GM18873 (cell line): ENCODE data around the gene COL11A1.
"Not testable (repeated sequence)": the region's sequence is repeated elsewhere in the genome, so short reads cannot be mapped to it uniquely, and the experiment has no call there.

Source experiments
- ATAC-seq: cut with Tn5 transposase; IDR thresholded peaks from one replicate; pipeline ENCODE4 v1.9.1; 2021; ENCODE audit warnings: mild to moderate bottlenecking, moderate library complexity, moderate number of reproducible peaks; ENCODE audit not compliant: unreplicated experiment, low FRiP score

The COL11A1 gene

DNA sequence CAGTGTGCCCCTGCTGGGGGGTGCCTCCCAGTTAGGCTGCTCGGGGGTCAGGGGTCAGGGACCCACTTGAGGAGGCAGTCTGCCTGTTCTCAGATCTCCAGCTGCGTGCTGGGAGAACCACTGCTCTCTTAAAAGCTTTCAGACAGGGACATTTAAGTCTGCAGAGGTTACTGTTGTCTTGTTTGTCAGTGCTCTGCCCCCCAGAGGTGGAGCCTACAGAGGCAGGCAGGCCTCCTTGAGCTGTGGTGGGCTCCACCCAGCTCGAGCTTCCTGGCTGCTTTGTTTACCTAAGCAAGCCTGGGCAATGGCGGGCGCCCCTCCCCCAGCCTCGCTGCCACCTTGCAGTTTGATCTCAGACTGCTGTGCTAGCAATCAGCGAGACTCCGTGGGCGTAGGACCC lies 175.0 kb downstream of the COL11A1 start:
- not testable (repeated sequence) for ATAC-seq

DNA sequence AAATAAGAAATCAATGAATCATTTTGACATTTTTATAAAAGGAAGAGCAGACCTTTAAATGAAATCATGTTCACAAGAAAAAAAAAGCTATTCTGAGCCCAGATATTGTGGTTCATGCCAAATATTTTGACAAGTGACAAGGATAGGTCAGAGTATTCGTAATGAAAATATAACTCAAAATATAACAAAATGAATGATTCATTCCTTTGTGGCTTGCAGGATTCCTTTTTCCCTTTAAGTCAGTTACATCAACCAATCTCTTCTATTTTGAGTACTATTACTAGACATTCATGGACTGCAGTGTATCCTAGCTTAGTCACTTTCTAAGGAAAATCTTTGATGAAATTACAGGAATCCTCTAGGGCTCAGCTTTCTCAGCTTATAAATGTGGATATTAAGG lies 188.7 kb downstream of the COL11A1 start:
- ATAC-seq = no peak

DNA sequence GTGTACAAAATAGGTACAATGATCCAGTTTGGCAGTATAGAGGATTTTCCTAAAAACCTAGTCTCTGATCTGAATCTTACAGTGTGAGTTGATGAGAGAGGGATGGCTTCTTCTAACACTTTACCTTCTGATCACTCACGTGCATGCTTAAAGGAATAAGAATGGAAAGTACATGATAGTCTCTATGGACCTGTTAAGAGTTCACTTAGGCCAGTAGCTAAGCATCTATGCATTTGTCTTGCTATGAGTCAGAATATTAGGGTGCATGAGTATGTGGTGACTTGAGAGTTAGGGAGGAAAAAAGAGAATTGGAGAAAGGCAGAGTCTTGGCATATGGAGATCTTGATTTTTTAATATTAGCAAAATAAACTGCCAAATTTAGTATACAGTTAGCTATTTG lies 206.3 kb downstream of the COL11A1 start:
- no peak for ATAC-seq

DNA sequence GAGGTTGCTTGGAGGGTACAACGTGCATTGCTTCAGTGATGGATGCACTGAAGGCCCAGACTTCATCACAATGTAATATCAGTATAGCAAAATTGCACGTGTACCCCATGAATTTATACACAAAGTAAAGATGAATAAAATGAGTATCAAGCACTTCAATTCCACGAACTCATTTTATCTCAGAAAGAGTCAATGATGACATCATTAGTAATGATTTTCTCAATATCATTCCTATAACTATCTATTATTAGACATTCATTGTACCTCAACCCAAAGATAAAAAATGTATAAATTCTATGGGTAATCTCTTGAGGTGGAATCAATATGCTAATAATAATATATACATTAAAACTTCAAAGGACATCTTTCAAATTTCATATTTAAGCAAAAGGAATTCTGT lies 208.4 kb downstream of the COL11A1 start:
- ATAC-seq = no peak

DNA sequence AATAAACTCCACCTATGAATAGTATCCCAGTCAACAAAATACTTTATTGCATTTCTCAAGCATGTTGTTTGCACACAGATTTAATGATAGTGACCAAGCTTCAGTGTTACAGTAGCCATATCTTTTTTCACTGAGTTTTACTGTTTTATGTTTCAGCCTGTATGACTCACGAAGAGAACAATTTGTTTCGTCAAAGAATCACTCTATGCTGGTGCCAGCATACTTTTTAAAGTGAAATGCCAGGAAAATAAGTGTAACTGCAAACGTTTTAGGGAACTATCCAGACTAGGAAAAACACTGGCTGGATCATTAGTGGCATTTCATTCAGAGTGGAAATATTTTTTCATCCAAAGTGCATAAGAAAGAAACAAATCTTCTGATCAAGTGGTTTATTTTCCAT lies 210.8 kb downstream of the COL11A1 start:
- no peak for ATAC-seq

DNA sequence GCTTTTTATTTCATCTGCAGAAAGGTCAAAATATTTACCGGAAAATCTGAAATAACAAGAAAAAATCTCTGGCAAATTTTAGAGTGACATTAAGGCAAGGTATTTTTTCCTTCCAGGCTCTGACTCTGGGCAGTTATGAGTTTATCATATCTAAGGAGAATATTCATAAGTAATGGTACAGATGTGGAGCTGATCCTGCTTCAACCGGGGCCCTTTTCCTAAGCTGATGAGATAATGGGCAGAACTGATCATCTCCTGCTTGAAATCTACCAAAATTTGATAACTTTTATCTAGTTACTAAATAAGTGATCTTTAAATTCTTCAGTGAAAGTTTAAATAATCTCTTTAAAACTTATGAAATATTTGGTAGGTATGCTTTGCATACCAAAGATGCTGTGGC lies 211.6 kb downstream of the COL11A1 start:
- ATAC-seq = no peak

DNA sequence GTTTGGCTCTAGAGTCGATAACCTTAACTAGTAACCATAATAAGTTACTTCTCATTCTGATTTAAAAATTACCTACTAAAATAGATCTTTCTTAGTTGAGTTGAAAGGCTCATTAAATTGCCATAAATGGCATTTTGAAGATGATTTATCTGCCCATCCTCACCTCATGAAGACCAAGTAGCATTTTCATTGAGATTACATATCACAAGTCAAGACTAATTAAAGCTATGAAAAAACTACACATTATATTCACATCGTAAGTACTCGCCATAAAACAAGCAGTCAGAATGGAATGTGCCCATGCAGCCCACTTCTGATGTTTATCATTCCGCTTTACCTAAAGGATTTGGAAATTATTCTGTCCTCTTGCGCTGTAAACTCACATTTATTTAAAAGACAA lies 212.0 kb downstream of the COL11A1 start:
- no peak for ATAC-seq

DNA sequence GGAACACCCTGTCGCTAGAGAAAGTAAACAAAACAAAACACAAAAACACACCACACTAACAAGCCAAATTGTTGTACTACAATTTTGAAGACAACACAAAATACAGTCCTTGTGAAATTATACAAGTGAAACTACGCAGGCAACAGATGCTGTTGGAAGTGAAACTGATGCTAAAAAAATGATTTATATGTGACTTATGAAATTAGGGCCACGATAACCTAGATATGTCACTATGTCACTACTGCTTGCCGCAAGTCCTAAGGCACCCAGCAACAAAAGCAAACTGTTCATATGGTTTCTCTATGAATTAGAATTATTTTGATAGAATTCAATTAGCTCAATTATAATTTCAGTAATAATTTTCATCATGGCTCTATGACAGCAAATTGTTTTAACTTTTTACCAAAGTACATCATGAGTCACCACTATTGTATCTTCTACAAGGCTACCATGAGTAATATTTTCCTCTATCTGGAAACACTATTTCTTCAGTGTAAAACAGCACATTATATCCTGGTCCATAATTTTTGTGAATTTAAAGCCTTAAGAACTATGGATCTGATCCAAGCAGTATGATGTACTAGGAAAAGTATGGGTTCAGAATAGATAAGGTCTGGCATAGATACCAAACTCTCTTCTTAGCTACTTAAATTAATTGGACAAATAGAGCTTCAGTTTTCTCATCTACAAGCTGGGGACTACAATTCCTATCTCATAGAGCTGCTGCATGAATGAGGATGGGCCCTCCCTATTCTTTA lies 216.3 kb downstream of the COL11A1 start:
- no peak for ATAC-seq

DNA sequence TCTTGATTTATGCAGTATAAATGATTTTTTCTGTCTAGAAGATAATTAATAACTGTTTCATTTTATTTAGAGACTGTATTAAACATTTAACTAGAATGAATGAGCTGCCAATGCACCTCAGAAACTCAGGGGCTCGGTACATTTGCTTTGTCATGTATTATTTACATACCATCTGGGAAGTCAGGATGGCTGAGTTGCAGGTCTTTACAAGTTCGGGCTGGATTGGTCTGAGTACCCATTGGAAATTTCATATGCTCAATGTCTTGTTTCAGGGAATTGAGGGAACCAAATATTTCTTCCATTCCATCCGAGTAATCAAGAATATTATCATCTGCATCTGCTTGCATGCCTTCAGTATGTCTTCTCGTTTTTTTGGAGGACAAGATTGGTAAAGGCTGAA lies 221.7 kb downstream of the COL11A1 start:
- no peak for ATAC-seq

DNA sequence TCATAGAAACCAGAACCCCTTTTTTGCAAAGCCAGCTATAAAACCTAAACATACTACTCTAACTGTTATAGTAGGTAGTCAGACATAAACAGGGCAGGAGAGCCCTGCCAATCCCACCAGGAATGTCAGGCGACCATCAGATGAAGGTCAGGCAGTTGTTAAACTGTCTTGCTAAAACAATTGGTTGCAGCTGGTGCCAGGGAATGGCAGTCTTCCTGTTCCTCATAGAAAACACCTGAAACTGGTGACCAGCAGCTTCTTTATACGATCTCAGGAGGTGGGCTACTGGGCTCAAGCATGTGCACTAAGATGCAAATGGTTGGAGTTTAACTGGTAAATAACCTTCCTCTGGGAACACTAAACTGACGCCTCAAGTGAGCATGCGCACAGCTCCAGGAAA lies 224.1 kb downstream of the COL11A1 start:
- no peak for ATAC-seq

DNA sequence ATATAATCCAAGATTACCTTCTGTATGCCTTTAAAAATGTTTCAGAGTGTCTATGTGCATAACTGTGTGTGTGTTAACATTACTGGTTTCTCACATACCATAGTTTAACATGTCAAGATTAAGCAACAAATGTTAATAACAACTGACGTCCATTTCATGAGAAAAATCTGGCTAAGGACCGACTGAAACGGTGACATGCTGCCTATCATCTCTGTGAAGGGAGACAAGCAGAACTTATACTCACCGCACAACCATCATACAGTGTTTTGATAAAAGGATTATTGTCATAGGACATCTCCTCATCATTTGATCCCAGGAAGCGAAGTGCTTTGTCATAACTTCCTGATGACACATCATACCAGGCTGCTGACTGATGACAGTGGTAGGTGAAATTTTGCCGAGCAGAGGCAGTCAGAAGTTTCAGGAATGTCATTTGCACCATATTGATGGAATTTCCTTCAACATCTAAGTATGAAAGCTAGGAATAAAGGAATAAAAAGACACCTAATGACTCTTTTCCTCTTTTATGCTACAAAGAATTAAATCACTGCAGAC lies 228.8 kb downstream of the COL11A1 start:
- ATAC-seq = no peak

DNA sequence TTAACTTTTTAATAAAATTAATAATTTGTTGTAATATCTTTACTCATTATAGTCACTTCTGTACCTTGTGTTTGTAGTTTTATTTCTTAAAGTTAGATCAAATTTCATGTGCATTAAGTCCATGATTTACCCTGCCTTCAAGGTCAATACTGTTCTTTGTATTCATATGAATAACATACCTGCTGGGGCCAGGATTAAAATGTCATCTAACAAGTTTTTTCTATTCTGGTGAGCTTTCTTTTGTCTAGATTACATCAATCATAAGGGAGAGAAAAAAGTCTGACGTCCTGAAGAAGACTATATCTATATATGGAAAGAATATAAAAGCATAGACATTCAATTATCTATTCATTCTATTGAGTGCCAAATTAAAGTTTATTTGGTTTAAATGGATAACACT lies 232.6 kb downstream of the COL11A1 start:
- no peak for ATAC-seq

DNA sequence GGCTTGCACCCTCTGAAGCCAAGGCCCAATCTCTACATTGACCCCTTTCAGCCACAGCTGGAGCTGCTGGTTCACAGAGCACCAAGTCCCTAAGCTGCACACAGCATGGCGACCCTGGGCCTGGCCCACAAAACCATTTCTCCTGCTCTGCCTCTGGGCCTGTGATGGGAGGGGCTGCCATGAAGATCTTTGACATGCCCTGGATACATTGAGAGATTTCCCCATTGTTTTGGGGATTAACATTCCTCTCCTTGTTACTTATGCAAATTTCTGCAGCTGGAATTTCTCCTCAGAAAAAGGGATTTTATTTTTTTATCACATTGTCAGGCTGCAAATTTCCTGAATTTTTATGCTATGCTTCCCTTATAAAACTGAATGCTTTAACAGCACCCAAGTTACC lies 235.8 kb downstream of the COL11A1 start:
- ATAC-seq = no peak

DNA sequence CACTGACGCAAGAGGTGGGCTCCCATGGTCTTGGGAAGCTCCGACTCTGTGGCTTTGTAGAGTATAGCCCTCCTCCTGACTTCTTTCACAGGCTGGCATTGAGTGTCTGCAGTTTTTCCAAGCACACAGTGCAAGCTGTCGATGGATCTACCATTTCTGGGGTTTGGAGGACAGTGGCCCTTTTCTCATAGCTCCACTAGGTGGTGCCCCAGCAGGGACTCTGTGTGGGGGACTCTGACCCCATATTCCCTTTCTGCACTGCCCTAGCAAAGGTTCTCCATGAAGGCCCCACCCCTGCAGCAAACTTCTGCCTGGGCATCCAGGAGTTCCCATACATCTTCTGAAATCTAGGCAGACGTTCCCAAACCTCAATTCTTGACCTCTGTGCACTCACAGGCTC lies 236.2 kb downstream of the COL11A1 start:
- no peak for ATAC-seq

DNA sequence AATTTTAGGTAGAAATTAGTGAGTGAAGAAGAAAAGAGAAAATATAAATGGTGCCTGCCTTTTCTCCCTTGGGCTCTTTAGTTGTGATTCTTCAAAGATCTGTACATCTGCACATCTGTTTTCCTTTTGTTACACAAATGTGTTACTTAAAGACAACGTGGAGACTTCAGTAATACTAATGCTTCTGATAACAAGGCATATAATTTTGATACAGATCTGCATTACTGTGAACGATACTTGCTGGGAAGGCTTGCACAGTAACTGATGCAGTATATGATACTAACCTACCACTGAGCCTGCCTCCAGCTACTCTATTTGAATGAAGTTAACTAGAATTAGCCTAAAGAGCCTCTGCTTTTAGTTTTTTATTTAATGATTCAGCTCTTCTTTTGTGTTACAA lies 244.6 kb downstream of the COL11A1 start:
- ATAC-seq = no peak

DNA sequence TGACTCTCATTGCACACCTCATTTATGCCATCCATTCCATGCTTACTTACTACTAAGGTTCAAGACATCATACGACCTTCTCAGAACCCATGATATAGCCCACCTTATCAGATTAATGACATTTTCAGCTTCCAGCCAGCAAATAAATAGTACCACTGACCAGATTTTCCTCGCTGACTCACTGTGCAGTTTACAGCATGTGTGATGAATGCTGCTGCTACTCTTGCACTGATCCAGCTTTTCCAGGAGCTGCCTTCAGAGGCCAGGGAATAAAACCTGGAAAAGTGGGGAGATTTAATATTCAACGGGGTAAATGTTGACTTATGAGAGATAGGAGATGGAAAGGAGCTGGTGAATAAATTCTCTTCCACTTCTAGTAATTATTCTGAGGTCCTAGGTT lies 247.1 kb downstream of the COL11A1 start:
- no peak for ATAC-seq

DNA sequence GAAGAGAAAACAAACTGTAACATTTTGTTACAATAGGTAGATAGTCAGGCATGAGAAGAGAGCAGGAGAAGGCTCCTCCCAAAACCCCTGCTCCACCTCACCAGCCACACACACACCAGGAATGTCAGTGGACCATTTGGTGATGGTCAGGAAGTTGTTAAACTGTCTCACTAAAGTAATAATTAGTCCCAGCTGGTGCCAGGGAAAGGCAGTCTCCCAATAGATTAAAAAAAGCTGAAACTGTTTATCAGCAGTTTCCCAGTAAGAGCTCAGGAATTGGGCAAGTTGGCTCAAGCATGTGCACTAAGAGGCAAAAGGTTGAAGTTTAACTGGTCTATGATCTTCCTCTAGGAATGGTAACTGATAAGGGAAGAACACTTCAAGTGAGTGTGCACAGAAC lies 249.6 kb downstream of the COL11A1 start:
- ATAC-seq = no peak

DNA sequence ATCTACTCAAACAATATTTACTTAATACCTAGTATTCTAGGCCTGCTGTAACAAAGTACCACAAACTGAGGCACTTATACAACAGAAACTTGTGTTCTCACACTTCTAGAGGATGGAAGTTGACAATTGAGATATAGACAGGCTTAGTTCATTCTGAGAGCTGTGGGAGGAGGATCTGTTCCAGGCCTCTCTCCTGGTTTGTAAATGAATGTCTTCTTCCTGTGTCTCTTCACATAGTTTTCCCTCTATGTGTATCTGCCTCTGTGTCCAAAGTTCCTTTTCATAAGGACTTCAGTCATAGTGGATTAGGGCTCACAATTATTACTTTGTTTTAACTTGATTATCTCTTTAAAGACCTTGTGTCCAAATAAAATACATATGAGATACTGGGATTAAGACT lies 251.1 kb downstream of the COL11A1 start:
- no peak for ATAC-seq

DNA sequence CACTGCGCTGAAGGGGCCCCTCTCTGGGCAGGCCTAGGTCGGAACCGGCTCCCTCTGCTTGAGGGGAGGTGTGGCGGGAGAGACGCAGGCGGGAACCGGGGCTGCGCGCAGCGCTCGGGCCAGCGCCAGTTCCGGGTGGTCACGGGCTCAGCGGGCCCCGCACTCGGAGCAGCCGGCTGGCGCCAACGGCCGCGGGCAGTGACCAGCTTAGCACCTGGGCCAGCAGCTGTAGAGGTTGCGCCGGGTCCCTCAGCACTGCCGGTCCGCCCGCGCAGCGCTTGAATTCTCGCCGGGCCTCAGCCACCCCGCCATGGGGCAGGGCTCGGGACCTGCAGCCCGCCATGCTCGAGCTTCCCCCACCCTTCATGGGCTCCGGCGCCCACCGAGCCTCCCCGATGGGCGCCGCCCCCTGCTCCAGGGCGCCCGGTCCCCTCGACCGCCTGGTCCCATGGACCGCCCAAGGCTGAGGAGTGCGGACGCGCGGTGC lies 254.6 kb downstream of the COL11A1 start:
- no peak for ATAC-seq

DNA sequence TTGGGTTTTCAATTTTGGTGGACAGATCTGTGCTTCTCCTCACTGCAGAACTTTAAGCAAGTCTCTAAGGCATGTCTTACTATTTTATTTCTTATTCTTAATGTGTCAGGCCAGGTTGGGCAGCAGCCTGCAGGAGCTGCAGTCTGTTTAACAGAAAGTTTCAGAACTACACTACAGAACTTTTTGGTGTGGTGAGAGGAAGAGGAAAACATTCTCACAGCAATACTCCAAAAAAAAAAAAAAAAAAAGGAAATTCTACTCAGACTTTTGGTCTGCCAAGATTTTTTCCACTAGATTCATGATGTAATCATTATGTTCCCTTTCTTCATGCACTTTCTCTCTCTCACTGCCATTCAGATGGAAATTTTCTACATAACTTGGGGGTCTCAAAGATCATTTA lies 255.2 kb downstream of the COL11A1 start:
- no peak for ATAC-seq

DNA sequence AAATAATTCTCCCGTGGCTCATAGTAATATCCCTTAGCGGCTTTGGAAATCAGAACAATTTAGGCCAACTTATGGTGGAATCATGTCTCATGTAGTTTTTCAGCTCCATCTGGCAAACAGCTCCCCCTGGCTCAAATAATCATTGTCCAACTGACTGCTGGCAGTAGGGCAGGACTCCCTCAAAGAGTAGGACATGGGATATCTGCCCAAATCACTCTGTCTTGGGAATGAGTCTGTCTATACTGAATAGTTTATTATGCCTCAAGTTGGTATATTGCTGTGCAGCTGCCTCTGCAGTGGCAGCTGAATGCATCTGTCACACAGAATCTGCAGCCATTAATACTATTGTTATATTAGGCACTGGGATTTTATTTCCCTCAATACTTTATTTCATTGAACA lies 255.7 kb downstream of the COL11A1 start:
- no peak for ATAC-seq

DNA sequence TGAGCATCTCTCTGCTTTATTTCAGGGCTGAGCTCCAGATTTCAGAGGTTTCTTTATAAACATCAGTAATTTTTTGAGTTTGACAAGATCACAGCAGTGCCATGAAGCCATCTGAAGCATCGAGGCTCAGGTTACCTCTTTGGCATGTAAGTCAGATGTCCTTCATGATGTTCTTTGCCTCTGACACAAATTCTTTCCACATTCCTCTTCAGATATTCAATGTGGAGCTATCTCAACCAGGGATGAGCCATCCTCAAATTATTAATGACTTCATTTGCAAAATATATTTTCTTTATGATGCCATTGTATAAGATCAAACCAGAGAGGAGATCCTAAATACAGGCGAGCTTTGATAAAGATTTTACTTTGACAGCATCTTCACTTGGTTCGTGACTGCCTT lies 256.7 kb downstream of the COL11A1 start:
- no peak for ATAC-seq
